BJ (cell line): Measurements from ENCODE around the gene ACACB. TPM values are rescaled to one million over a fixed set of nuclear protein-coding genes. Genes with fewer than 3 reads are reported as not detected.

ENCODE experiments used
- CTCF ChIA-PET: fragments of 350-600 bp; formaldehyde crosslinking; extraction: SDS; loops from one replicate; lab custom pipeline; 2021; ENCODE audit warnings: antibody characterized with exemption, inconsistent platforms; lab: Yijun Ruan, JAX
- POLR2A ChIA-PET: fragments of 300-600 bp; sonication (Branson Sonifier 250); formaldehyde crosslinking; extraction: SDS; loops from one replicate; lab custom pipeline; 2021; ENCODE audit warnings: antibody characterized with exemption; lab: Charles Lee
- DNase-seq: peaks from one replicate; pipeline ENCODE4 v3.0.0-alpha.2; 2011; ENCODE audit warnings: low read depth
- H3K27me3 ChIP-seq: 2 replicates; pipeline ENCODE4 v1.6.0; 2011; ENCODE audit warnings: low read length; ENCODE audit not compliant: control insufficient read depth, insufficient read depth
- H3K36me3 ChIP-seq: 2 replicates; pipeline ENCODE4 v1.5.1; 2011; ENCODE audit warnings: low read length; ENCODE audit not compliant: control insufficient read depth, insufficient read depth
- H3K4me3 ChIP-seq: 2 replicates; pipeline ENCODE4 v1.5.1; 2011; ENCODE audit warnings: low read depth, mild to moderate bottlenecking, control low read depth, low read length
- CTCF ChIP-seq: IDR thresholded peaks from 2 replicates; pipeline ENCODE4 v1.5.1; 2011; ENCODE audit warnings: low read depth, mild to moderate bottlenecking, control low read depth, inconsistent platforms, low read length, moderate library complexity; ENCODE audit not compliant: insufficient read depth
- polyA plus RNA-seq: library from polyadenylated mRNA; depleted of rRNA; stranded (reverse); fragments of >200 nt; gene quantifications from 2 replicates; pipeline ENCODE4 v1.2.3, GENCODE V29; 2011

ACACB gene
- polyA plus RNA-seq, 1 experiment, result 1.7 TPM

GRCh38 chr12:109178532-109178931 is 62.1 kb downstream of the ACACB start:
- Histone ChIP-seq H3K27me3 (no peaks in the 10 kb centered on the region), H3K36me3 (no peaks in the 10 kb centered on the region), H3K4me3 (no peak overlapping the region)
- no peak for TF ChIP-seq CTCF
- POLR2A ChIA-PET, result no interaction called here
- CTCF ChIA-PET, result no interaction called here
- no peak for DNase-seq

GRCh38 chr12:109179927-109180326 is 63.5 kb downstream of the ACACB start:
- POLR2A ChIA-PET, result no interaction called here

GRCh38 chr12:109182041-109182839 is 65.9 kb downstream of the ACACB start:
- TF ChIP-seq CTCF, result no peak
- H3K4me3 ChIP-seq, result no peak overlapping the region
- H3K27me3 ChIP-seq, result no peaks in the 10 kb centered on the region
- H3K36me3 ChIP-seq, result no peaks in the 10 kb centered on the region
- no peak for DNase-seq
- ChIA-PET CTCF (no interaction called here), POLR2A (no interaction called here)

More at GRCh38 chr12:109179927-109180326, 63.5 kb downstream of the ACACB start:
- no peaks in the 10 kb centered on the region for H3K36me3 ChIP-seq
- CTCF ChIA-PET, result interaction anchor here (0.6 to 0.9 kb wide), 2 partner anchors 34 to 68 kb away, joined by 3 read pairs; no protein-coding TSS in a partner anchor
- H3K27me3 ChIP-seq, result no peaks in the 10 kb centered on the region
- TF ChIP-seq CTCF, result no peak
- DNase-seq, result no peak
- no peak overlapping the region for H3K4me3 ChIP-seq

- CTCF ChIA-PET, result no interaction called here
- TF ChIP-seq CTCF, result no peak
- DNase-seq, result no peak
These were observed 69.1 kb downstream of the ACACB start for GRCh38 chr12:109185441-109185840.

GRCh38 chr12:109186993-109187653 is 70.7 kb downstream of the ACACB start:
- TF ChIP-seq CTCF, result no peak
- CTCF ChIA-PET, result interaction anchor here (0.9 kb wide), 1 partner anchor 22 kb away, joined by 3 read pairs; no protein-coding TSS in a partner anchor
- Histone ChIP-seq H3K36me3 (no peaks in the 10 kb centered on the region), H3K4me3 (no peak overlapping the region), H3K27me3 (no peaks in the 10 kb centered on the region)
- POLR2A ChIA-PET, result no interaction called here
- no peak for DNase-seq

More at GRCh38 chr12:109185441-109185840, 69.1 kb downstream of the ACACB start:
- Histone ChIP-seq H3K36me3 (no peaks in the 10 kb centered on the region), H3K4me3 (no peak overlapping the region), H3K27me3 (no peaks in the 10 kb centered on the region)
- POLR2A ChIA-PET, result no interaction called here
